ENCODE data around the gene RRP15. TPM values are rescaled to one million over a fixed set of nuclear protein-coding genes. Genes with fewer than 3 reads are reported as not detected.

Gene RRP15
- total and polyA plus RNA-seq, 9 of the 15 experiments (the other 6 are each of a cell fraction or from before 2014, with no cell fraction given) = 9.5 to 58.1 (median 29.3) TPM

- Histone ChIP-seq H3K4me3 (no peak overlapping the region), H3K27me3 (ENCODE audit: control insufficient read depth in 2 of 2, insufficient read depth in 2 of 2, low read length in 2 of 2) (peaks cover 0 to 3% of the 10 kb centered on the region in 2 experiments; a peak in 1 of 5 replicates), H3K36me3 (ENCODE audit: control insufficient read depth, insufficient read depth, low read length) (no peaks in the 10 kb centered on the region), H3K79me2 (ENCODE audit: control insufficient read depth, insufficient read depth, low read length) (no peaks in the 10 kb centered on the region), H2AFZ (ENCODE audit: low read depth, low read length) (no peak overlapping the region), H3K9me1 (ENCODE audit: control insufficient read depth, insufficient read depth, low read length) (no peaks in the 10 kb centered on the region), H4K20me1 (replicated peaks; ENCODE audit: control insufficient read depth, insufficient read depth, low read length) (no peaks in the 10 kb centered on the region), H3K4me2 (ENCODE audit: insufficient read depth, low read length) (no peak overlapping the region), H3K27ac (ENCODE audit: extremely low read depth, low read depth, low read length) (no peak overlapping the region), H3K4me1 (replicated peaks in 1 of 2; ENCODE audit: control insufficient read depth in 2 of 2, insufficient read depth in 2 of 2, low read length in 2 of 2) (no peaks in the 10 kb centered on the region), H3K9me3 (replicated peaks; ENCODE audit: control insufficient read depth, insufficient read depth, low read depth, low read length) (no peaks in the 10 kb centered on the region; the same call in 1 of the 2 replicates), H3K9ac (ENCODE audit: insufficient read depth in 1 of 2, low read depth in 2 of 2, low read length in 2 of 2) (no peak overlapping the region)
- in situ Hi-C loops (cut with MboI) (no loop called here), intact Hi-C loops (cut with micrococcal nuclease) (loop anchor here (5.0 to 10.0 kb wide), 5 partner anchors 74 to 1557 kb away; no protein-coding TSS in a partner anchor)
- no TSS peak for BruUV-seq (replicated peaks)
- no peak for FAIRE-seq
- no peak for ATAC-seq
- no peak for TF ChIP-seq IRF2 (CRISPR knock-in tag; IDR thresholded peaks at IDR 0.05)
- no peak for TF ChIP-seq ZNF280A (IDR thresholded peaks at IDR 0.05; ENCODE audit: low read depth, partially characterized antibody)
- TF ChIP-seq, protein P1, sequence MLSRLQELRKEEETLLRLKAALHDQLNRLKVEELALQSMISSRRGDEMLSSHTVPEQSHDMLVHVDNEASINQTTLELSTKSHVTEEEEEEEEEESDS (CRISPR knock-in tag; IDR thresholded peaks at IDR 0.05) = no peak
- TF ChIP-seq MBD1 (CRISPR knock-in tag; IDR thresholded peaks at IDR 0.05) = no peak
- TF ChIP-seq TBL1XR1 (IDR thresholded peaks at IDR 0.05; ENCODE audit: low read length in 2 of 2) = no peak
- no peak for TF ChIP-seq KHSRP (IDR thresholded peaks at IDR 0.05)
- TF ChIP-seq, protein P2, sequence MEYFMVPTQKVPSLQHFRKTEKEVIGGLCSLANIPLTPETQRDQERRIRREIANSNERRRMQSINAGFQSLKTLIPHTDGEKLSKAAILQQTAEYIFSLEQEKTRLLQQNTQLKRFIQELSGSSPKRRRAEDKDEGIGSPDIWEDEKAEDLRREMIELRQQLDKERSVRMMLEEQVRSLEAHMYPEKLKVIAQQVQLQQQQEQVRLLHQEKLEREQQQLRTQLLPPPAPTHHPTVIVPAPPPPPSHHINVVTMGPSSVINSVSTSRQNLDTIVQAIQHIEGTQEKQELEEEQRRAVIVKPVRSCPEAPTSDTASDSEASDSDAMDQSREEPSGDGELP (CRISPR knock-in tag; IDR thresholded peaks at IDR 0.05; ENCODE audit: borderline replicate concordance) = no peak
- TF ChIP-seq RBM17 (IDR thresholded peaks at IDR 0.05; ENCODE audit: borderline replicate concordance, low read depth, low read length) = no peak
- no peak for TF ChIP-seq CHD1 (IDR thresholded peaks at IDR 0.05; ENCODE audit: low read length)
- no peak for TF ChIP-seq TCF7L2 (IDR thresholded peaks at IDR 0.05; ENCODE audit: low read depth, low read length)
- TF ChIP-seq, protein P3, sequence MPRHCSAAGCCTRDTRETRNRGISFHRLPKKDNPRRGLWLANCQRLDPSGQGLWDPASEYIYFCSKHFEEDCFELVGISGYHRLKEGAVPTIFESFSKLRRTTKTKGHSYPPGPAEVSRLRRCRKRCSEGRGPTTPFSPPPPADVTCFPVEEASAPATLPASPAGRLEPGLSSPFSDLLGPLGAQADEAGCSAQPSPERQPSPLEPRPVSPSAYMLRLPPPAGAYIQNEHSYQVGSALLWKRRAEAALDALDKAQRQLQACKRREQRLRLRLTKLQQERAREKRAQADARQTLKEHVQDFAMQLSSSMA (CRISPR knock-in tag; IDR thresholded peaks at IDR 0.05) = no peak
- TF ChIP-seq NR2C2 (CRISPR knock-in tag; IDR thresholded peaks at IDR 0.05) = no peak
- TF ChIP-seq NR2C2 (tag; IDR thresholded peaks at IDR 0.05) = no peak
- no peak for TF ChIP-seq ZNF584 (CRISPR knock-in tag; IDR thresholded peaks at IDR 0.05; ENCODE audit: low read depth)
- no peak for TF ChIP-seq SIRT6 (IDR thresholded peaks at IDR 0.05; ENCODE audit: low read depth, low read length)
- no peak for TF ChIP-seq BCOR (IDR thresholded peaks at IDR 0.05)
- no peak for TF ChIP-seq RBM22 (IDR thresholded peaks at IDR 0.05; ENCODE audit: low read depth, low read length, poor library complexity, severe bottlenecking)
- TF ChIP-seq ZNF3 (CRISPR knock-in tag; IDR thresholded peaks at IDR 0.05) = no peak
- no peak for TF ChIP-seq C11orf30 (IDR thresholded peaks at IDR 0.05; ENCODE audit: low read depth)
- CTCF ChIA-PET (ENCODE audit: low intra/inter-chr PET ratio) = no interaction called here
- WGBS (ENCODE audit: insufficient coverage, low coverage, missing lambda C conversion rate) = 0% methylated on average over 2 of the region's 2 CpGs
- POLR2A ChIA-PET = no interaction called here
- no peak for DNase-seq (ENCODE audit: extremely low read depth in 1 of 4, low spot score in 3 of 4)
These were observed 27.1 kb upstream of the RRP15 start for GRCh38 chr1:218257971-218258370.

Measured in K562 (cell line).